Measurements from ENCODE around the gene CHI3L2. TPM values are rescaled to one million over a fixed set of nuclear protein-coding genes. Genes with fewer than 3 reads are reported as not detected.

Gene CHI3L2
- total and polyA plus RNA-seq, 9 of the 15 experiments (the other 6 are each of a cell fraction or from before 2014, with no cell fraction given), result 0.07 to 0.27 (median 0.15) TPM; not detected in 6

- TF ChIP-seq REST (IDR thresholded peaks at IDR 0.05; ENCODE audit: borderline replicate concordance) (no peak), REST (CRISPR knock-in tag; IDR thresholded peaks at IDR 0.05; ENCODE audit: low read depth) (no peak), SMARCB1 (IDR thresholded peaks at IDR 0.05; ENCODE audit: insufficient read length, low read depth) (no peak), CEBPG (CRISPR knock-in tag; IDR thresholded peaks at IDR 0.05) (no peak), CEBPG (tag; conservative IDR thresholded peaks at IDR 0.05 in 1 of 2, IDR thresholded peaks at IDR 0.05 in 1 of 2) (no peak), TOE1 (IDR thresholded peaks at IDR 0.05; ENCODE audit: borderline replicate concordance) (no peak), TOE1 (CRISPR knock-in tag; IDR thresholded peaks at IDR 0.05; ENCODE audit: borderline replicate concordance, low read depth) (no peak), SREBF1 (IDR thresholded peaks at IDR 0.05; ENCODE audit: borderline replicate concordance, low read depth, low read length) (no peak), ZBTB17 (CRISPR knock-in tag; IDR thresholded peaks at IDR 0.05) (no peak)
These were observed 51.6 kb downstream of the CHI3L2 start (continued) for GRCh38 chr1:111279144-111279543.
